ENCODE results near the gene CROCC. TPM values are rescaled to one million over a fixed set of nuclear protein-coding genes. Genes with fewer than 3 reads are reported as not detected.

The CROCC gene
- total RNA-seq, 2 donors from 2014 or later: 28.4 to 35.5 TPM

DNA sequence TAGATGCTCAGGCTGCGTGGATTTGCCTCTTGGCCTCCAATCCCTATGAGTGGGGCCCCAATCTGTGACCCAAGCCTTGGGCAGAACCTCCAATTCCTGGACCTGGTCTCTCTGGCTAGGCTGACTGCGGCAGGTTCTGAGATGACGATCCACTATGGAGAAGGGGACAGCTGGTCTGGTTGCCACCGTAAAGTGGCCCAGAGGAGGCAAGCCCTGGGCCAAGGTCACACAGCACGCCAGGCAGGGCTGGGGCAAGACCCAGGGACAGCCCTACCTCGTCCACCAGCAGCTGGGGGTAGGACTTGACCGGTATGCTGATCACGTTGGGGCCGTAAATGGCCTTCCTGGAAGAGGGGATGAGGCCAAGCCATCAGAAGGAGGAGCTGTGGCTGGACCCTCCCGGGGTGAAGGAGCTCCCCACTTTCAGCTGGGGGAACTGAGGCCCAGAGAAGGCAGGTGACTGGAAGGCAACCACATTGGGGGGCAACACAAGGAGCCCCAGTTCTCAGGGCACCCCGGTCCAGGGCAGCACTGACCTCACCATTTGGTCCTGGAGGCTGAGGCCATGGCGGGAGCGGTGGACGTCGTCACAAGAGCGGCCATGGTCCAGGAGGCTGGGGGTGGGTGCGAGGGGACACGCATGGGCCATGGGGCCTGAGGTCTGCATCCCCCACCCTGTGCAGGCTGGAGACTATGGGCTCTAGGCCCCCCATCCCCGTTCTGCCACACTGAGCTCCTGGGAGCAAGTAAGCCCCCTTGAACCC, 80.2 kb downstream of the CROCC start:
- Mint-ChIP-seq H3K9me3 (no peaks in the 10 kb centered on the region), H3K36me3 (peaks cover 0 to 6% of the 10 kb centered on the region in 2 donors), H3K27ac (no peak overlapping the region)
- DNase-seq (ENCODE audit: low spot score in 2 of 2): no peak
- ATAC-seq: no peak

DNA sequence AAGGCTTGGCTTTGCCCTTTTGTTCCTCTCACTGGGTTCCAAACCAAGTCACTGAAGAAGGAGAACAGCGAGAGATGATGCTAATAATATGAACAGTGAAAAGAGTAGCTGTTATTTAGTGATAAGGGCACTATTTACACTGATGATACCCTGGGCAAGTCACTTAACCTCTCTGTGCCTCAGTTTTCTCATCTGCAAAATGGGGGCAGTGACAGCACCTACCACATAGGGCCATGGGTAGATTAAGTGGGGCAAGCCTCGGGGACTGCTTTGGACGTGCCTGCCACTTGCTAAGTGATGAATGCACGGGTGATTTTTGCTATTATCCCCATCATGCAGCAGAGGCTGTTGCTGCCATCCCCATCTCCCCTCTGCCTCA, 80.8 kb downstream of the CROCC start:
- Mint-ChIP-seq H3K27ac (no peak overlapping the region), H3K36me3 (peaks cover 0 to 6% of the 10 kb centered on the region in 2 donors), H3K9me3 (no peaks in the 10 kb centered on the region)
- DNase-seq (ENCODE audit: low spot score in 2 of 2) (no peak), ATAC-seq (no peak)

DNA sequence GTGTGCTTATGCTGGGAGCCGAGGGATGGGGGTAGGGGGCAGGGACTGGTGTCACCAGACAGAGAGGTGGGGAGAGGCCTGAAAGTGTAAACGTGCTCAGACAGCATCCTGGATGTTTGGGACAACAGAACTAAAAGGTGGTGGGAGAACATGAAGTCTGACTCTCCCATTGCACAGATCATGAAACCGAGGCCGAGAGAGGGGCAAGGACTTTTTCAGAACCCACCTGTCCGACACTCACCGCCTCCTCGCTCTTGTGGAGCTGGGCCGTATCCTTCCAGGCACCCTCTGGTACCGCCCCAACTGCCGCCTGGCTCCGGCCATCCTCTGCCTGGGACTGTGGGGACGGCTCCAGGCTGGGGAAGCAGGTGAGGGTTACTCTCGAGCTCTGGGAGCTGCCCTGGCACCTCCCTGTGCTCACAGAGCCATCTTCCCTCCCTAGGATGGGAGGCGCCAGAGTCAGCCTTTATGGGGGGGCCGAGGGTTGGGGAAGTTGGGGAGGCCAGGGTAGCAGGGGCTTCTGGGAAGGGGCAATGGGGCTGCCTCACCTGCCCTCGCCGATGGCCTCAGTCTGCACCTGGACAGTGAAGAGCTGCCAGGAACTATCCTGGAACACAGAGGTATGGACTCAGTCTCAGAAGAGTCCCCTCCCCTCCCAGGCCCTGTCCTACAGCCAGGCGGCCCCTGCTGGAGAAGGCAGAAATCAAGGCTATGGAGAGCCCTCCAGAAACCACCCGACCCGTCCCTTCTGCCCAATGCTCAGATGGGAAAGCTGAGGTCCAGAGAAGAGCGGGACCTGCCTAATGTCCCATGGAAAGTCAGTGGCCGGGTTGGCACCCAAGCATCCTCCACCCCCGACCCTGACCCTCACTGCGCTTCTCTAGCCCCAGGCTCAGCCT, 83.0 kb downstream of the CROCC start:
- DNase-seq (ENCODE audit: low spot score in 2 of 2): no peak
- peaks cover 0 to 6% of the 10 kb centered on the region in 2 donors for H3K36me3 Mint-ChIP-seq
- no peak for ATAC-seq
- H3K9me3 Mint-ChIP-seq: no peaks in the 10 kb centered on the region
- H3K27ac Mint-ChIP-seq: no peak overlapping the region

DNA sequence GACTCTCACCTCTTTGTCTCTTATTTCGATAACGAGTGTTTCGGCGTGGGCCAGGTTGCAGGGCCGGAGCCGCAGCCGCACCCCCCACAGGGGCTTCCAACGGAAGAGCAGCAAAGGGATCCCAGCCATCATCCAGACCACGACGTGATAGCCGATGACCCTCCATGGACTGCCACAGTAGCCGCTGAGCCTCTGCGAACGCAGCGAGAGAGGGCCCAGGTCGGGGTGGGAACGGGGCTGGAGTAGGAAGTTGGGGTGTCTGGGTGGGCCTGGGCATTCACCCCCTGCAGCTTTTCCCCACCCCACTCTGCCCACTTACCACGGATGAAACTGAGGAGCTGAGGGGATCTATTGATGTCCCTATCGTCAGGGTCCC, 83.6 kb downstream of the CROCC start:
- no peak for ATAC-seq
- Mint-ChIP-seq H3K27ac (no peak overlapping the region), H3K9me3 (no peaks in the 10 kb centered on the region), H3K36me3 (peaks cover 0 to 6% of the 10 kb centered on the region in 2 donors)
- no peak for DNase-seq (ENCODE audit: low spot score in 2 of 2)

DNA sequence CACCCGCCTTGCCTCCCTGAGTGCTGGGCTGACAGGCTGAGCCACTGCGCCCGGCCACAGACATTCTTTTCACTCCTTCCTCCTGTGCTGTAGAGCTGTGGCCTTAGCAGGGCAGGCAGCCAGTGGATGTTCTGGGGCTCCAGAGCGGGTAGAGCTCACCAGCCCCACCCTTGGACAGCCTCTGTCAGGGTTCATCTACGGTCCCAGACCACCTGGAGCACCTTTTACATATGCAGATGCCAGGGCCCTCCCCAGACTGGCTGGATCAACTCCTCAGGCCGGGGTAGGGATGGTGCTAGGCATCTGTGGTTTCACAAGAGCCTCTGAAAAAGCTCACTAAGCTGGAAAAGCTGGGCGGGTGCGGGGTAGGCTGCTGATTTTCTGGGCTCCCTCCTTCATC, 85.4 kb downstream of the CROCC start:
- H3K9me3 Mint-ChIP-seq: no peaks in the 10 kb centered on the region
- ATAC-seq (no peak), DNase-seq (ENCODE audit: low spot score in 2 of 2) (no peak)
- H3K36me3 Mint-ChIP-seq: peaks cover 0 to 6% of the 10 kb centered on the region in 2 donors
- no peak overlapping the region for H3K27ac Mint-ChIP-seq

DNA sequence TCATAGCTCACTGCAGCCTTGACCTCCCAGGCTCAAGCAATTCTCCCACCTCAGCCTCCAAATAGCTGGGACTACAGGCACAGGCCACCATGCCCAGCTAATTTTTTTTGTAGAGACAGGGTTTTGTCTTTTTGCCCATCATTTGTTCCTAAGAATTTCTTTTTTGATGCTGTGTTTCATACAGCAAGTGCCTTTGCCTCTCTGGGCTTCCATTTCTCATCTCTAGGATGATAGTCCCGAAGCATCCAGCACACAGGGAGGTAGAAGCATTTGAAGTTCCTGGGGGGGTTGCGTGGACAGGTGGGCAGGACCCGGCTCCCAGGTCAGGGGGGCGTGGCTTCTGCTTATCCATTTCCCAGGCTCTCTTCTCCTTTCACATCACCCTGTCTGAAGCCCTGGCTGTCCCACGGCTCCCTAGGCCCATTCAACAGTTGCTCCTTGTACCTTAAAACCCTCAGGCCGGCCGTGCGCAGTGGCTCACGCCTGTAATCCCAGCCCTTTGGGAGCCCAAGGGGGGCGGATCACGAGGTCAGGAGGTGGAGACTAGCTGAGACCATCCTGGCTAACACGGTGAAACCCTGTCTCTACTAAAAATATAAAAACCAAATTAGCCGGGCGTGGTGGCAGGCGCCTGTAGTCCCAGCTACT, 86.6 kb downstream of the CROCC start:
- no peak for ATAC-seq
- H3K9me3 Mint-ChIP-seq: no peaks in the 10 kb centered on the region
- no peak for DNase-seq (ENCODE audit: low spot score in 2 of 2)
- peaks cover 0 to 6% of the 10 kb centered on the region in 2 donors for H3K36me3 Mint-ChIP-seq
- H3K27ac Mint-ChIP-seq: no peak overlapping the region

DNA sequence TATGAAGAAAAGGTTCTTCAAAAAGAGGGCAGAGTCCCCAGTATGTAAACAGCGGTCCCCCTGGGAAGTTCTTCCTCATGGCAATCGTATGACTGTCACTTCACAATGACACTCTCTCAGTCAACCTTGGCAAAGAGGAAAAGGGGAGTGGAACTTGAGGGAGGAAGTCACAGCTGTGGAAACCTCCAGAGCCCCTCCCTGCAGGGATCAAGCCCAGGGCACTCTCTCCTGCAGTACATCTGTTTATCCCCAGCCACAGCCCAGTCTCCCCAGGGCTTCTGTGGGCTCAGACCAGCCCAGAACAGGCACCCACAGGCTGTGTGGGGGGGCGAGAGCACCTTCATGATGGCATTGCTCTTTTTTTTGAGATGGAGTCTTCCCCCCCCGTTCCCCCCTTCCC, 88.0 kb downstream of the CROCC start:
- no peaks in the 10 kb centered on the region for H3K9me3 Mint-ChIP-seq
- DNase-seq (ENCODE audit: low spot score in 2 of 2): no peak

DNA sequence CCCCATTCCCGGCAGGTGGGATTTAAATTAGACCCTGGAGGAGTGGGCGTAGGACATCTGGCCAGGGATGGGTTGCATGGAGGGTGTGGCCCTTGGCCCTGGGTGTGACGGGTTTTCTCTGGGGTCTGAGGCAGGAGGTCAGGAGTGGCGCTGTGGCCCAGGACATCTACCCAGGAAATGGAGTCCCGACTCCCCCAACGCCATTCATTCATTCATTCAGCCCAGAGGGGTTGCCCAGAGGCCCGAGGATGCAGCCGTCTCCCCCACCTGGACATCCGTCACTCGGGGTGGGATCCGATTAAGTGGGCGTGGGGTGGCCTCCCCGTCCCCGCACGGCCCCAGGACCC, 89.3 kb downstream of the CROCC start:
- ATAC-seq (peak in 1 of 2 donors; percentile 9), DNase-seq (ENCODE audit: low spot score in 2 of 2) (no peak)
- no peaks in the 10 kb centered on the region for H3K9me3 Mint-ChIP-seq
- peak overlapping the region; percentile 55 to 78 for H3K27ac Mint-ChIP-seq
- no peaks in the 10 kb centered on the region for H3K36me3 Mint-ChIP-seq

More for the DNA sequence above, 88.0 kb downstream of the CROCC start:
- ATAC-seq: no peak
- no peaks in the 10 kb centered on the region for H3K36me3 Mint-ChIP-seq
- H3K27ac Mint-ChIP-seq: no peak overlapping the region

DNA sequence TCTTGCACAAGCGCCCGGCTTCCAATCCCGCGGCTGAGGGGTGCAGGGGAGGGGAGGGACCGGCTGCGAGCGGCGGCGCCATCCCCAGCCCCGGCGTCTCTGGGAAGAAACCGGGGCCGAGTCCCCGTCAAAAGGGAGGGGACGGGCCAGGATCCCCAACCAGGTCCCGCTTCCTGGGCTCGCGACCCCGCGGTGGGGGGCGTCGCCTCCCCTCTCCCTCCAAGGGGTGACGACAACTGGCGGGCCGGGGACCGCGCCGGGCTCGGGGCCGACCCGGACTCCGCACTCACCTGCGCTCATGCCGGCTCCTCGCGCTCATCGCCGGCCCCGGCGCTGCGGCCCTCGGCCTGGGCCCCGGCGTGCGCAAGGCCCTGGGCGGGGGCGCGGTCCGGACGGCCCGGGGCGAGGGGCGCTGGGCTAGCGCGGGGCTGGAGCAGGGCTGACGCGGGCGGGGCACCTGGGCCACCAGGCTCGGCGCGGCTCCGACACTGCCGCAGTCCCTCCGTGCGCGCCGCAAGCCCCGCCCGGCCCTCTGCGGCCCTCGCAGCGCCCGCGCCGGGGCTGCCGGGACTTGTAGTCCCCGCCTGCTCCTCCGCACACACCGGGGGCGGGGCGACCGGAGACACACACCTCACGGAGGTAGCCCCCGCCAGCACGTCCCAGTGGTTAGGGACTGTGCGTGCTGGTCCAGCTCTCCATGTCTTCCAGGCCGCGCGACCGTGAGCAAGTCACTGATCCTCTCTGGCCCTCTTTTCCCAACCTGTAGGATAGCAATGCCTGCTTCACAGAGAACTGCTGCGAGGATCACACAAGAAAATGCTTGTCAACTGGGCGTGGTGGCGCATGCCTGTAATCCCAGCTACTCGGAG, 89.9 kb downstream of the CROCC start, which contains the start of gene ATP13A2:
Gene ATP13A2, minus strand, starts transcription at position 490 of the 869 bp plus-strand sequence. Its CDS starts 190 bp downstream, at position 300.
- DNase-seq (ENCODE audit: low spot score in 2 of 2) (peak; percentile 79 to 89), ATAC-seq (peak; percentile 98 to 99)
- Mint-ChIP-seq H3K27ac (peak within 1 kb of the TSS; percentile 55 to 78), H3K9me3 (no peaks in the 10 kb centered on the region), H3K36me3 (no peaks in the 10 kb centered on the region)

DNA sequence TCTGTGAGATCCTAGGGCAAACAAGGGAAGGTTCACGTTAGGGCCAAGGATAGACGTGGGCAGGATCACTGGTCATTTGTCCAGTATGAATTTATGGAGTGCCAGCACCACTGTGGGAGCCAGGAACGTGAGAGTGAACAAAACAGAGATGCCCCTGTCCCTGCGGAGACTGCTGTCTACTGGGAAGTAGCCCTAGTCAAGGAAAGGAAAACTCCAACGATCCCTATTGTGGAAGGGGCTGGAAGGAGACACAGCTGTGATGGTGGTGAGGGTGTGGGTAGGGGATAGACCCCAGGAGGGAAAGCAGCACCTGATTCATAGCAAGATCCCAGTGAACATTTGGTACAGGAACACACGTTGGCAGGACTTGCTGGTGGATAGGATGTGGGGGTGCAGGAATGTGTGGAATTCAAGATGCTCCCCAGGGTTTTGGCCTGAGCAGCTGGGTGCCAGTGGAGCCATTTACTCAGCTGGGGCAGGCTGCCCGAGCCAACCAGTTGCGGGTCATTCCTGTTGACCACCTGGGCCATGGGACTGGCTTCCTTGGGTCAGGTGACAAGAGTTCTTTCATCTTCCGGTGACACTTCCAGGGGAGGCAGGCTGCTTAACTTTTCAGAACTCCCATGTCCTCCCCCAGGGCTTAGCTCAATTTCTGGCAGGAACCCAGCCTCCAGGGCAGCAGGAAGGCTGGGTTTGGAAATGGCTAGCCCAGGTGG, 91.2 kb downstream of the CROCC start:
- no peaks in the 10 kb centered on the region for H3K36me3 Mint-ChIP-seq
- no peak for ATAC-seq

DNA sequence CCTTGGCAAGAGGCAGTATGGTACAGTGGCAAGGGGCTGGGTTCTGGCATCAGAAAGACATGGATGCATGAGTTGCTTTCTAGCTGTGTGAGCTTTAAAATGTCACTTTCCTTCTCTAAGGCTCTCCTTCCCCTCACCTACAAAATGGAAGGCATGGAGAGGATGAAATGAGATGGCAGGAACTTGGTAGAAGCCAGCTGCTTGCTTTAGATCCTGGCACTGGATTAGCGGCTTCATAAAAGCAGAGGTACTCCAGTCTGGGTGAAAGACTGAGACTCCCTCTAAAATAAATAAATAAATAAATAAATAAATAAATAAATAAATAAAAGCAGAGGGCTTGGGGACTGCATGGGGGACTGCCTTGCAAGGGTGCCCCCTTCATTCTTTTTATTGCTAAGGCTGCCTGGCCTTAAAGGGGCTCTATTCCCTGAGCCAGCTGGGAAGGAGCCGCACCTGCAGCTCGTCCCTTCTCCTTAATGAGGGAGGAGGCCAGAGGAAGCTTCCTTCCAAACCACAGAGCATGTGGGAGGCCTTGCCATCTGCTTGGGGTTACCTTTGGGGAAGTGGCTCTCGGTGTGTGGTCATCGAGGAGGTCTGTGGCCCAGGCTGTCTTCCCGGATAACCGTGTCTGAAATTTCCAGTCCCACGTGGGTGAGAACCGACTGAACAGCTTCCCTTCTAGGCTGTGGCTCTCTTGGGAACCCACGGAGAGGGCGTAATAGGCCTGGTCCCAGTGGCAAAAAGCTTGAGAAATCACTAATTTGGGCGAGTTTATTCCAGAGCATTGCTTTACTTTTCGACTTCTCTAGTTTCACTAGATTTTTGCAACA, 92.0 kb downstream of the CROCC start:
- Mint-ChIP-seq H3K9me3 (no peaks in the 10 kb centered on the region), H3K27ac (no peak overlapping the region), H3K36me3 (no peaks in the 10 kb centered on the region)
- DNase-seq (ENCODE audit: low spot score in 2 of 2) (no peak), ATAC-seq (no peak)

More for the DNA sequence above, 91.2 kb downstream of the CROCC start:
- H3K9me3 Mint-ChIP-seq: no peaks in the 10 kb centered on the region
- no peak overlapping the region for H3K27ac Mint-ChIP-seq
- no peak for DNase-seq (ENCODE audit: low spot score in 2 of 2)

DNA sequence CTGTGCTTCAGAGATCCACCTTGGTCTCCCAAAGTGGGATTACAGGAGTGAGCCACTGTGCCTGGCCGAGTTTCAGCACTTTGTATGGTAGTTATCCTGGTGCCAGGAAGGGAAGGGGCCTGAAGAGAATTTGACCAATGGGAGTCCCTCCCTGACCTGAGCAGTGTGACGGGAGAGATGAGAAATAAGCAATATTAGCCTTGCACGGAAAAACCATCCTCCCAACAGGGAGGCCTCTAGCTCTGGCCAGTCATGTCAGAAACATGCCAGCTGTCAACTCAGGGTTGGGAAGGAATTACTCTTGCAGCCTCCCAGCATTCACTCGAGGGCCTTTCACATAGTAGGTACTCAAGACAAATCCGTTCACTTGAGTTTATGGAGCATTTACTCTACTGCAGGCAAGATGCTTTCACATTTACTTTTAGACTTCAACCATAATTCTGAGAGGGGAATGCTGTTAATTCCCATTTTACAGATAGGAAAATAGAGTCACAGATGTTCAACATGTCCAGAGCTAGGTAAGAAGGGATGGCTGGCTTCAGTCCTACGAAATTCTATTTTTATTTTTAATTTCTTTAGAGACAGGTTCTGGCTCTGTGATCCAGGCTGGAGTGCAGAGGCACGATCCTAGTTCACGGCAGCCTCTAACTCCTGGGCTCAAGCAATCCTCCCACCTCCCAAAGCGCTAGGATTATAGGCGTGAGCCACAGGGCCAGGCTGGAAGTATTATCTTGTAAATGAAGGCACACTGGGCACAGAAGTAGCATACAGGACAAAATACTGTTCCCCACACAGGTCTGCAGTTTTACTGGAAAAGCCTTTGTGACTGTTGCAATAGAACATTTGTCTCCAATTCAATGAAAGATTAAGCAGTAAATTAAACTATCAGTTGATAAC, 93.2 kb downstream of the CROCC start:
- ATAC-seq: no peak
- Mint-ChIP-seq H3K27ac (no peak overlapping the region), H3K9me3 (no peaks in the 10 kb centered on the region), H3K36me3 (peaks cover 5 to 12% of the 10 kb centered on the region in 2 donors)
- DNase-seq (ENCODE audit: low spot score in 2 of 2): no peak

DNA sequence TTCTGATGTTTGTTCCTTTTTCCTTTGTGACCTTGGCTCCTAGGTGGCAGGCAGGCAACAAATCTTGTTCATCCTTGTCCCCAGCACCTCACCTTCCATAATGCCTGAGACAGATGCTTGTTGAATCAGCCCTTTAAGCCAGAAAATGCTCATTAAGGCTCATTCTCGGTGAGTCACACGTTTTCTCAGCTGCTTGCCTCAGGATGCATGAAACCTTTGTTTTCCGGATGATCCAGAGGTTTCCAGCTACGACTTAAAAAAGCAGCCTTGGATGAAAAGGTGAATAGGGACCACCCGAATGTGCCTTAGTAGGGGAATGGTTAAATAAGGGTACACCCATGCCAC, 94.6 kb downstream of the CROCC start:
- ATAC-seq: no peak
- peaks cover 5 to 14% of the 10 kb centered on the region in 2 donors for H3K36me3 Mint-ChIP-seq
- DNase-seq (ENCODE audit: low spot score in 2 of 2): no peak
- H3K27ac Mint-ChIP-seq: no peak overlapping the region
- H3K9me3 Mint-ChIP-seq: no peaks in the 10 kb centered on the region

DNA sequence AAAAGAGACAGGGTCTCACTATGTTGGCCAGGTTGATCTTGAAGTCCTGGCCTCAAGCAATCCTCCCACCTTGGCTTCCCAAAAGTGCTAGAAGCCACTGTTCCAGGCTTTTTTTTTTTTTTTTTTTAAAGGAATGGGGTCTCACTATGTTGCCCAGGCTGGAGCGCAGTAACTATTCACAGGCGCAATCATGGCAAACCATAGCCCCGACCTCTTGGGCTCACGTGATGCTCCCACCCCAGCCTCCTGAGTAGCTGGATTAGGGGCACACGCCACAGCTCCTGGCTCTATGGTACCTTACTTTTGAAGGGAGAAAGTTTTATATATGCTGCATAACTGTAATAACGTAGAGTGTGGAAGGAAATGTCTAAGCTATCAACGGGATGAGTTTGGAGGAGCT, 95.7 kb downstream of the CROCC start:
- ATAC-seq (no peak), DNase-seq (ENCODE audit: low spot score in 2 of 2) (no peak)
- Mint-ChIP-seq H3K36me3 (peaks cover 5 to 14% of the 10 kb centered on the region in 2 donors), H3K9me3 (no peaks in the 10 kb centered on the region), H3K27ac (no peak overlapping the region)
